Fibroblast of skin of back (primary cell): ENCODE data around the gene NRF1.
"Not testable (repeated sequence)": the region's sequence is repeated elsewhere in the genome, so short reads cannot be mapped to it uniquely, and the experiment has no call there.

ENCODE experiments used
- DNase-seq: peaks from one replicate; pipeline ENCODE4 v3.0.0-alpha.2; 2013

NRF1 gene

GRCh38 chr7:129782818-129783583 lies 171.5 kb downstream of the NRF1 start:
- DNase-seq: no peak

GRCh38 chr7:129783584-129783919 lies 172.0 kb downstream of the NRF1 start:
- DNase-seq: no peak

GRCh38 chr7:129784437-129784782 lies 172.9 kb downstream of the NRF1 start:
- DNase-seq: no peak

GRCh38 chr7:129784783-129785684 lies 173.5 kb downstream of the NRF1 start:
- DNase-seq: no peak

GRCh38 chr7:129785685-129786514 lies 174.4 kb downstream of the NRF1 start:
- no peak for DNase-seq

- DNase-seq: no peak
These were observed 175.5 kb downstream of the NRF1 start for GRCh38 chr7:129786825-129787563.

- DNase-seq: no peak
These were observed 177.5 kb downstream of the NRF1 start for GRCh38 chr7:129789000-129789399.

GRCh38 chr7:129789652-129790051 lies 178.1 kb downstream of the NRF1 start:
- DNase-seq: no peak

GRCh38 chr7:129790136-129790535 lies 178.6 kb downstream of the NRF1 start:
- peak; percentile 58 for DNase-seq

GRCh38 chr7:129792721-129793120 lies 181.2 kb downstream of the NRF1 start:
- DNase-seq: no peak

- no peak for DNase-seq
These were observed 182.2 kb downstream of the NRF1 start for GRCh38 chr7:129793506-129794310.

- DNase-seq: not testable (repeated sequence)
These were observed 182.9 kb downstream of the NRF1 start for GRCh38 chr7:129794461-129794860.

- DNase-seq: no peak
These were observed 184.8 kb downstream of the NRF1 start for GRCh38 chr7:129796186-129796775.

GRCh38 chr7:129797214-129797789 lies 185.8 kb downstream of the NRF1 start:
- DNase-seq: no peak

GRCh38 chr7:129798616-129799349 lies 187.3 kb downstream of the NRF1 start:
- DNase-seq: no peak

GRCh38 chr7:129799350-129799955 lies 187.9 kb downstream of the NRF1 start:
- DNase-seq: no peak

GRCh38 chr7:129800901-129801300 lies 189.4 kb downstream of the NRF1 start:
- DNase-seq: no peak

GRCh38 chr7:129801882-129802281 lies 190.4 kb downstream of the NRF1 start:
- no peak for DNase-seq

- DNase-seq: no peak
These were observed 192.1 kb downstream of the NRF1 start for GRCh38 chr7:129803546-129804081.
